MM.1S (cell line): ENCODE results near the gene PSMC3IP.

Experiments used
- DNase-seq: peaks from one replicate; pipeline ENCODE4 v3.0.0-alpha.2; 2015
- H2AFZ ChIP-seq: fragments of 300-600 bp; sonication (generic); 2 replicates; pipeline ENCODE4 v1.6.0; 2016; ENCODE audit warnings: antibody characterized with exemption, low read length
- H3F3A ChIP-seq: fragments of 300-600 bp; sonication (generic); 2 replicates; pipeline ENCODE4 v1.6.1; 2016; ENCODE audit warnings: mild to moderate bottlenecking, antibody characterized with exemption, low read length, moderate library complexity, mixed read lengths; ENCODE audit not compliant: insufficient read depth
- H3K27ac ChIP-seq: fragments of 300-600 bp; sonication (generic); 2 replicates; pipeline ENCODE4 v1.5.1; 2016; ENCODE audit warnings: mild to moderate bottlenecking, low read length
- H3K27me3 ChIP-seq: fragments of 300-600 bp; sonication (generic); replicated peaks from 2 replicates; pipeline ENCODE4 v1.6.0; 2016; ENCODE audit warnings: low read length; ENCODE audit not compliant: insufficient read depth
- H3K36me3 ChIP-seq: fragments of 300-600 bp; sonication (generic); replicated peaks from 2 replicates; pipeline ENCODE4 v1.6.1; 2016; ENCODE audit warnings: mild to moderate bottlenecking, low read length, mixed read lengths; ENCODE audit not compliant: insufficient read depth
- H3K4me1 ChIP-seq: fragments of 300-600 bp; sonication (generic); 2 replicates; pipeline ENCODE4 v1.6.1; 2016; ENCODE audit warnings: low read length, mixed read lengths
- H3K4me2 ChIP-seq: fragments of 300-600 bp; sonication (generic); 2 replicates; pipeline ENCODE4 v1.6.0; 2016; ENCODE audit warnings: low read depth, low read length
- H3K4me3 ChIP-seq: fragments of 300-600 bp; sonication (generic); 2 replicates; pipeline ENCODE4 v1.5.1; 2016; ENCODE audit warnings: low read length, mixed read lengths
- H3K79me2 ChIP-seq: fragments of 300-600 bp; sonication (generic); 2 replicates; pipeline ENCODE4 v1.6.1; 2016; ENCODE audit warnings: mixed run types, low read length, mixed read lengths
- H3K9ac ChIP-seq: fragments of 300-600 bp; sonication (generic); 2 replicates; pipeline ENCODE4 v1.6.1; 2016; ENCODE audit warnings: low read length, mixed read lengths
- H3K9me2 ChIP-seq: fragments of 300-600 bp; sonication (generic); replicated peaks from 2 replicates; pipeline ENCODE4 v1.6.1; 2016; ENCODE audit warnings: mild to moderate bottlenecking, low read length, mixed read lengths; ENCODE audit not compliant: insufficient read depth
- H3K9me3 ChIP-seq: fragments of 300-600 bp; sonication (generic); replicated peaks from 2 replicates; pipeline ENCODE4 v1.6.1; 2016; ENCODE audit warnings: mild to moderate bottlenecking, low read length, mixed read lengths; ENCODE audit not compliant: insufficient read depth
- H4K20me1 ChIP-seq: fragments of 300-600 bp; sonication (generic); 2 replicates; pipeline ENCODE4 v1.6.1; 2016; ENCODE audit warnings: mild to moderate bottlenecking, low read length, moderate library complexity, mixed read lengths; ENCODE audit not compliant: insufficient read depth
- EZH2 ChIP-seq: fragments of 300-600 bp; sonication (generic); optimal IDR thresholded peaks from 2 replicates; pipeline ENCODE3; 2017; ENCODE audit warnings: low read depth, mild to moderate bottlenecking, antibody characterized with exemption, low read length, mixed read lengths
- EZH2phosphoT487 ChIP-seq: fragments of 300-600 bp; sonication (generic); IDR thresholded peaks from 2 replicates; pipeline ENCODE4 v1.6.1; 2018; ENCODE audit warnings: antibody characterized with exemption, low read length
- TF ChIP-seq, protein P1 (sequence below): fragments of 300-600 bp; sonication (generic); IDR thresholded peaks from 2 replicates; pipeline ENCODE4 v1.5.1; 2016; ENCODE audit warnings: antibody characterized with exemption, low read length, mixed read lengths

PSMC3IP gene

DNA sequence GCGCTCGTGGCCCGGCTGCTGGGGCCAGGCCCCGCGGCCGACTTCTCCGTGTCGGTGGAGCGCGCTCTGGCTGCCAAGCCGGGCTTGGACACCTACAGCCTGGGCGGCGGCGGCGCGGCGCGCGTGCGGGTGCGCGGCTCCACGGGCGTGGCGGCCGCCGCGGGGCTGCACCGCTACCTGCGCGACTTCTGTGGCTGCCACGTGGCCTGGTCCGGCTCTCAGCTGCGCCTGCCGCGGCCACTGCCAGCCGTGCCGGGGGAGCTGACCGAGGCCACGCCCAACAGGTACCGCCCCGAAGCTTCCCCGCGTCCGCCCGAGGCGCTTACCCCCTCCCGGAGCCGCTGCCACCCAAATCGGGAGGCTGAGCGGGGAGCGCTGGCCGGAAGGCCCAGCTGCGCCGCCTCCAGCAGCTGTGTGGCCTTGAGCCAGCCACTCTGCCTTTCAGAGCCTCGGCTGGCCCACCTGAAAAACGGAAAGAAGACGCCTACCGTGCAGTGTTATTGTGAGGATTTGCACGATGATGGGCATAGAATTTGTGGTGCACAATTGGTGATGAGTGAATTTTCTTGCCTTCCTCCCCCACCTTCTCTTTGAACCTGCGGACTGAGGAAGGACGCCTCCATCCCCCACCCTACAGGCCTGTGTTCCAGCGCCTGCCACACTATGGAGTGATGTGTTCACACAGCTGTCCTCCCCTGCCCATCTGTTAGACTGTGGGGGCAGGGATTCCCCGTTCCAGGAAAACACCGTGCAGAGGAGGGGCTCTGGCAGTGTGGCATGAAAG, 41.0 kb downstream of the PSMC3IP start:
- H3K79me2 ChIP-seq, result peaks cover 15% of the 10 kb centered on the region
- H3K27ac ChIP-seq, result peak overlapping the region; percentile 50; the same call in 1 of the 2 replicates
- H2AFZ ChIP-seq, result peak overlapping the region; percentile 30; the same call in 1 of the 2 replicates

DNA sequence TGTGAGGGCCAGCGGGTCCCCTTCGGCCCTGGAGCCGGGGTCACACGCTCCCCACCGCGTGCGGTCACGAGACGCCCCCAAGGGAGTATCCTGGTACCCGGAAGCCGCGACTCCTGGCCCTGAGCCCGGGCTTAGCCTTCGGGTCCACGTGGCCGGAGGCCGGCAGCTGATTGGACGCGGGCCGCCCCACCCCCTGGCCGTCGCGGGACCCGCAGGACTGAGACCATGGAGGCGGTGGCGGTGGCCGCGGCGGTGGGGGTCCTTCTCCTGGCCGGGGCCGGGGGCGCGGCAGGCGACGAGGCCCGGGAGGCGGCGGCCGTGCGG, 41.5 kb downstream of the PSMC3IP start, which contains the start of gene NAGLU:
TSS of gene NAGLU (plus strand) at position 194 of the 324 bp plus-strand sequence. CDS start at position 226, 32 bp downstream.
- H3K27ac ChIP-seq, result peak within 1 kb of the TSS; percentile 50; the same call in 1 of the 2 replicates
- TF ChIP-seq EZH2 (no peak), EZH2phosphoT487 (no peak)
- TF ChIP-seq, protein P1, sequence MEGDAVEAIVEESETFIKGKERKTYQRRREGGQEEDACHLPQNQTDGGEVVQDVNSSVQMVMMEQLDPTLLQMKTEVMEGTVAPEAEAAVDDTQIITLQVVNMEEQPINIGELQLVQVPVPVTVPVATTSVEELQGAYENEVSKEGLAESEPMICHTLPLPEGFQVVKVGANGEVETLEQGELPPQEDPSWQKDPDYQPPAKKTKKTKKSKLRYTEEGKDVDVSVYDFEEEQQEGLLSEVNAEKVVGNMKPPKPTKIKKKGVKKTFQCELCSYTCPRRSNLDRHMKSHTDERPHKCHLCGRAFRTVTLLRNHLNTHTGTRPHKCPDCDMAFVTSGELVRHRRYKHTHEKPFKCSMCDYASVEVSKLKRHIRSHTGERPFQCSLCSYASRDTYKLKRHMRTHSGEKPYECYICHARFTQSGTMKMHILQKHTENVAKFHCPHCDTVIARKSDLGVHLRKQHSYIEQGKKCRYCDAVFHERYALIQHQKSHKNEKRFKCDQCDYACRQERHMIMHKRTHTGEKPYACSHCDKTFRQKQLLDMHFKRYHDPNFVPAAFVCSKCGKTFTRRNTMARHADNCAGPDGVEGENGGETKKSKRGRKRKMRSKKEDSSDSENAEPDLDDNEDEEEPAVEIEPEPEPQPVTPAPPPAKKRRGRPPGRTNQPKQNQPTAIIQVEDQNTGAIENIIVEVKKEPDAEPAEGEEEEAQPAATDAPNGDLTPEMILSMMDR, result no peak
- H2AFZ ChIP-seq, result peak within 1 kb of the TSS; percentile 90
- no peaks in the 10 kb centered on the region for H3K36me3 ChIP-seq
- H3K27me3 ChIP-seq, result no peaks in the 10 kb centered on the region
- H3K9me2 ChIP-seq, result no peaks in the 10 kb centered on the region
- peak within 1 kb of the TSS; percentile 100 for H3K4me2 ChIP-seq
- peak within 1 kb of the TSS; percentile 66 for H3K9ac ChIP-seq
- peaks cover 21% of the 10 kb centered on the region for H3K4me1 ChIP-seq
- H3K79me2 ChIP-seq, result peaks cover 15% of the 10 kb centered on the region
- H3K9me3 ChIP-seq, result no peaks in the 10 kb centered on the region
- H3K4me3 ChIP-seq, result peak within 1 kb of the TSS; percentile 72
- H4K20me1 ChIP-seq, result no peaks in the 10 kb centered on the region
- DNase-seq, result peak; percentile 93
- H3F3A ChIP-seq, result peaks cover 14% of the 10 kb centered on the region; the same call in 1 of the 2 replicates

More for the DNA sequence above, 41.0 kb downstream of the PSMC3IP start:
- H3K36me3 ChIP-seq, result no peaks in the 10 kb centered on the region
- peaks cover 15% of the 10 kb centered on the region for H3K4me1 ChIP-seq
- TF ChIP-seq EZH2phosphoT487, result no peak
- TF ChIP-seq, protein P1, result no peak
- no peak for TF ChIP-seq EZH2
- H3K27me3 ChIP-seq, result no peaks in the 10 kb centered on the region
- H3K4me3 ChIP-seq, result peak overlapping the region; percentile 72
- peak overlapping the region; percentile 58 for H3K9ac ChIP-seq
- no peaks in the 10 kb centered on the region for H4K20me1 ChIP-seq
- H3F3A ChIP-seq, result peaks cover 8% of the 10 kb centered on the region; the same call in 1 of the 2 replicates
- DNase-seq, result peak; percentile 91
- H3K9me2 ChIP-seq, result no peaks in the 10 kb centered on the region
- H3K9me3 ChIP-seq, result no peaks in the 10 kb centered on the region
- peak overlapping the region; percentile 99 for H3K4me2 ChIP-seq

GRCh38 chr17:42535155-42536047, 42.1 kb downstream of the PSMC3IP start:
- Histone ChIP-seq H3K36me3 (no peaks in the 10 kb centered on the region), H3K4me3 (peak overlapping the region; percentile 71), H3F3A (peaks cover 19% of the 10 kb centered on the region), H3K27ac (peak overlapping the region; percentile 21; the same call in 1 of the 2 replicates), H3K9ac (peak overlapping the region; percentile 66), H3K27me3 (no peaks in the 10 kb centered on the region), H3K9me2 (no peaks in the 10 kb centered on the region), H3K79me2 (peaks cover 15% of the 10 kb centered on the region), H4K20me1 (no peaks in the 10 kb centered on the region), H3K4me1 (peaks cover 27% of the 10 kb centered on the region), H3K4me2 (peak overlapping the region; percentile 100), H2AFZ (peak overlapping the region; percentile 90), H3K9me3 (no peaks in the 10 kb centered on the region)
- TF ChIP-seq EZH2, result no peak
- TF ChIP-seq, protein P1, result no peak
- no peak for TF ChIP-seq EZH2phosphoT487
- no peak for DNase-seq
